IMR-90 (cell line): ENCODE results near the gene SLC49A4. TPM values are rescaled to one million over a fixed set of nuclear protein-coding genes. Genes with fewer than 3 reads are reported as not detected.

Experiments used
- ATAC-seq: fragments of 200-7000 bp; cut with Tn5 transposase; 2 replicates; pipeline ENCODE4 v1.9.1; 2020; ENCODE audit warnings: low read depth, mild to moderate bottlenecking, moderate library complexity
- BruUV-seq: library from RNA; stranded (reverse); fragments of 400-500 nt; replicated peaks from 2 replicates; lab custom pipeline; 2021; lab: Mats Ljungman, UMichigan
- CTCF ChIA-PET: fragments of 300-600 bp; formaldehyde crosslinking; extraction: SDS; loops from one replicate; lab custom pipeline; 2021; ENCODE audit warnings: antibody characterized with exemption; lab: Yijun Ruan, JAX
- POLR2A ChIA-PET: fragments of 300-600 bp; sonication (Branson Sonifier 250); formaldehyde crosslinking; loops from one replicate; lab custom pipeline; 2022; ENCODE audit warnings: antibody characterized with exemption; ENCODE audit not compliant: unreplicated experiment; lab: Charles Lee
- DNase-seq: peaks from one replicate; pipeline ENCODE4 v3.0.0; 2013
- H2AFZ ChIP-seq: replicated peaks from 2 replicates; pipeline ENCODE3; 2013; ENCODE audit warnings: low read length, mild to moderate bottlenecking; ENCODE audit not compliant: poor library complexity
- H2AK5ac ChIP-seq: 2 replicates; pipeline ENCODE4 v1.6.1; 2013; ENCODE audit warnings: low read depth, low read length, inconsistent platforms
- H2AK9ac ChIP-seq: replicated peaks from 2 replicates; pipeline ENCODE3; 2013; ENCODE audit warnings: mild to moderate bottlenecking, low read depth, low read length, moderate library complexity; ENCODE audit not compliant: poor library complexity
- H2BK120ac ChIP-seq: 2 replicates; pipeline ENCODE4 v1.6.1; 2013; ENCODE audit warnings: low read depth, low read length, inconsistent platforms
- H2BK15ac ChIP-seq: 3 replicates; pipeline ENCODE4 v1.6.1; 2013; ENCODE audit warnings: low read depth, low read length, inconsistent platforms
- H2BK20ac ChIP-seq: 2 replicates; pipeline ENCODE4 v1.6.1; 2013; ENCODE audit warnings: low read depth, mild to moderate bottlenecking, inconsistent platforms, low read length, moderate library complexity
- H2BK5ac ChIP-seq: 2 replicates; pipeline ENCODE4 v1.6.1; 2013; ENCODE audit warnings: mild to moderate bottlenecking, low read depth, low read length, inconsistent platforms; ENCODE audit not compliant: poor library complexity, severe bottlenecking
- H3K14ac ChIP-seq: replicated peaks from 2 replicates; pipeline ENCODE4 v1.6.1; 2013; ENCODE audit warnings: low read depth, low read length, inconsistent platforms
- H3K18ac ChIP-seq: 2 replicates; pipeline ENCODE4 v1.6.1; 2013; ENCODE audit warnings: low read depth, low read length, control low read depth
- H3K23ac ChIP-seq: 2 replicates; pipeline ENCODE4 v1.6.1; 2013; ENCODE audit warnings: low read depth, low read length, inconsistent platforms
- H3K27ac ChIP-seq: 2 replicates; pipeline ENCODE4 v1.5.1; 2013; ENCODE audit warnings: mild to moderate bottlenecking, control low read depth, low read length; ENCODE audit not compliant: insufficient read depth
- H3K27me3 ChIP-seq: 2 replicates; pipeline ENCODE4 v1.6.1; 2013; ENCODE audit warnings: low read length; ENCODE audit not compliant: control insufficient read depth, insufficient read depth
- H3K36me3 ChIP-seq: 2 replicates; pipeline ENCODE4 v1.6.1; 2013; ENCODE audit warnings: low read length, mixed read lengths; ENCODE audit not compliant: control insufficient read depth, insufficient read depth
- H3K4ac ChIP-seq: 2 replicates; pipeline ENCODE4 v1.6.1; 2013; ENCODE audit warnings: low read depth, low read length, inconsistent platforms
- H3K4me1 ChIP-seq: 2 replicates; pipeline ENCODE4 v1.6.1; 2013; ENCODE audit warnings: low read length, mixed read lengths; ENCODE audit not compliant: control insufficient read depth, insufficient read depth
- H3K4me2 ChIP-seq: 2 replicates; pipeline ENCODE4 v1.6.1; 2013; ENCODE audit warnings: low read depth, mild to moderate bottlenecking, control low read depth, low read length, moderate library complexity
- H3K4me3 ChIP-seq: 2 replicates; pipeline ENCODE4 v1.5.1; 2013; ENCODE audit warnings: low read depth, mild to moderate bottlenecking, control low read depth, low read length, moderate library complexity; ENCODE audit not compliant: insufficient read depth
- H3K56ac ChIP-seq: 2 replicates; pipeline ENCODE4 v1.6.1; 2013; ENCODE audit warnings: low read length, inconsistent platforms; ENCODE audit not compliant: insufficient read depth; ENCODE audit errors: extremely low read depth
- H3K79me1 ChIP-seq, 2 experiments: 2 replicates each; pipeline ENCODE4 v1.6.1; 2013; ENCODE audit warnings: low read length in 2 of 2, inconsistent platforms in 1 of 2, low read depth in 1 of 2
- H3K9ac ChIP-seq: 2 replicates; pipeline ENCODE4 v1.6.1; 2013; ENCODE audit warnings: low read depth, low read length, control low read depth
- H3K9me1 ChIP-seq: 2 replicates; pipeline ENCODE4 v1.6.1; 2013; ENCODE audit warnings: low read length, inconsistent platforms; ENCODE audit not compliant: insufficient read depth
- H3K9me3 ChIP-seq: 2 replicates; pipeline ENCODE4 v1.6.1; 2013; ENCODE audit warnings: low read length; ENCODE audit not compliant: control insufficient read depth, insufficient read depth
- H4K20me1 ChIP-seq: 2 replicates; pipeline ENCODE4 v1.6.1; 2013; ENCODE audit warnings: low read length, inconsistent platforms; ENCODE audit not compliant: insufficient read depth
- H4K5ac ChIP-seq: 2 replicates; pipeline ENCODE4 v1.6.1; 2013; ENCODE audit warnings: mild to moderate bottlenecking, low read depth, low read length, control low read depth
- H4K8ac ChIP-seq, 2 experiments: 2 replicates each; pipeline ENCODE4 v1.6.1; 2013; ENCODE audit warnings: low read depth in 2 of 2, low read length in 2 of 2, control low read depth in 1 of 2, inconsistent platforms in 1 of 2
- H4K91ac ChIP-seq: 2 replicates; pipeline ENCODE4 v1.6.1; 2013; ENCODE audit warnings: low read depth, low read length, inconsistent platforms; ENCODE audit not compliant: insufficient read depth
- BHLHE40 ChIP-seq: fragments of 150-350 bp; IDR thresholded peaks from 2 replicates; pipeline ENCODE4 v1.6.1; 2016; ENCODE audit warnings: mild to moderate bottlenecking, low read depth, low read length
- CHD1 ChIP-seq: IDR thresholded peaks from 2 replicates; pipeline ENCODE4 v1.6.1; 2012; ENCODE audit warnings: low read depth, low read length, improper control_type of control experiment
- FOS ChIP-seq: fragments of 150-350 bp; IDR thresholded peaks from 2 replicates; pipeline ENCODE4 v1.6.1; 2016; ENCODE audit warnings: low read depth, low read length
- MAFK ChIP-seq: IDR thresholded peaks from 2 replicates; pipeline ENCODE4 v1.6.1; 2012; ENCODE audit warnings: low read depth, low read length, improper control_type of control experiment
- MXI1 ChIP-seq: IDR thresholded peaks from 2 replicates; pipeline ENCODE4 v1.6.1; 2012; ENCODE audit warnings: low read depth, mild to moderate bottlenecking, low read length, moderate library complexity, borderline replicate concordance
- RCOR1 ChIP-seq: IDR thresholded peaks from 2 replicates; pipeline ENCODE4 v1.6.1; 2012; ENCODE audit warnings: mild to moderate bottlenecking, low read length, improper control_type of control experiment; ENCODE audit not compliant: insufficient replicate concordance
- SMC3 ChIP-seq: fragments of 150-350 bp; IDR thresholded peaks from 2 replicates; pipeline ENCODE4 v1.6.1; 2016; ENCODE audit warnings: low read depth, mild to moderate bottlenecking, antibody characterized with exemption, low read length, moderate library complexity
- whole genome bisulfite sequencing, 2 experiments: methylation state at CpG; one replicate each; pipeline versions ENCODE4 v1.1.5 to v1.1.7; 2013; ENCODE audit warnings: missing lambda C conversion rate in 2 of 2; ENCODE audit not compliant: insufficient read length in 1 of 2; ENCODE audit errors: extremely low coverage in 2 of 2; 5-methylcytosine and 5-hydroxymethylcytosine counted together
- dilution Hi-C: fragments of 300-500 bp; cut with HindIII; formaldehyde crosslinking; loops from one replicate; pipeline ENCODE4 v1.14.3; 2018; ENCODE audit warnings: low sequenced_read_pairs; ENCODE audit not compliant: unreplicated experiment
- in situ Hi-C: fragments of 300-500 bp; cut with MboI; formaldehyde crosslinking; loops from 3 replicates; pipeline ENCODE4 v1.14.3; 2019; ENCODE audit warnings: low sequenced_read_pairs, inconsistent platforms, mixed read lengths
- intact Hi-C: fragments of 100-400 bp; cut with micrococcal nuclease; formaldehyde crosslinking; loops from 2 replicates; pipeline ENCODE4 v1.10.0; 2022
- polyA plus RNA-seq, 3 experiments: library from polyadenylated mRNA; depleted of rRNA; stranded (reverse); fragments of >200 nt; gene quantifications; 2 replicates each; pipeline ENCODE4 v1.2.3, GENCODE V29; 2012; ENCODE audit warnings: low replicate concordance in 1 of 3
- total RNA-seq: library from RNA; depleted of rRNA; stranded (reverse); fragments of >200 nt; gene quantifications from 2 replicates; pipeline ENCODE4 v1.2.3, GENCODE V29; 2012

The SLC49A4 gene
- total and polyA plus RNA-seq, 2 of the 4 experiments (the other 2 are of a cell fraction), result 6.5 to 6.8 TPM

- no peaks in the 10 kb centered on the region; the same call in 1 of the 2 replicates for H3K9me1 ChIP-seq
- CTCF ChIA-PET, result no interaction called here
- in situ Hi-C loops (no loop called here), intact Hi-C loops (no loop called here), dilution Hi-C loops (no loop called here)
- no peak overlapping the region for H2BK20ac ChIP-seq
- H4K91ac ChIP-seq, result no peak overlapping the region
- H4K8ac ChIP-seq, result no peak overlapping the region
- H2BK15ac ChIP-seq, result no peak overlapping the region
- H4K20me1 ChIP-seq, result no peaks in the 10 kb centered on the region
- no peak overlapping the region for H3K56ac ChIP-seq
- H2AFZ ChIP-seq, result no peak overlapping the region
- no peak overlapping the region for H3K4ac ChIP-seq
- no peak overlapping the region for H2BK120ac ChIP-seq
- no TSS peak for BruUV-seq
- no peak overlapping the region for H2AK5ac ChIP-seq
- WGBS, 2 experiments, result 100% methylated on average over 1 of the region's 4 CpGs; no CpG with 5 or more reads in 1 of the 2 experiments
- H3K14ac ChIP-seq, result no peak overlapping the region
- POLR2A ChIA-PET, result no interaction called here
- H3K18ac ChIP-seq, result no peak overlapping the region
- H3K79me1 ChIP-seq, result no peaks in the 10 kb centered on the region
- H3K36me3 ChIP-seq, result peaks cover 6% of the 10 kb centered on the region; the same call in 1 of the 2 replicates
- H3K4me2 ChIP-seq, result no peak overlapping the region
- no peak overlapping the region for H3K23ac ChIP-seq
- no peak overlapping the region for H2AK9ac ChIP-seq
- no peak overlapping the region for H3K9ac ChIP-seq
- no peak overlapping the region for H3K4me3 ChIP-seq
- no peak for DNase-seq
- H3K27ac ChIP-seq, result no peak overlapping the region
- no peaks in the 10 kb centered on the region for H3K4me1 ChIP-seq
- H3K9me3 ChIP-seq, result no peaks in the 10 kb centered on the region
- no peaks in the 10 kb centered on the region for H3K27me3 ChIP-seq
- H2BK5ac ChIP-seq, result no peak overlapping the region
- no peak overlapping the region for H4K5ac ChIP-seq
- no peak for ATAC-seq
- TF ChIP-seq RCOR1 (no peak), MAFK (no peak), SMC3 (no peak), MXI1 (no peak), BHLHE40 (no peak), FOS (no peak), CHD1 (no peak)
Measured at GRCh38 chr3:122828281-122828680, 33.4 kb downstream of the SLC49A4 start.
